HG03135 (cell line): ENCODE results near the gene NUCB1.
"Not testable (repeated sequence)": the region's sequence is repeated elsewhere in the genome, so short reads cannot be mapped to it uniquely, and the experiment has no call there.

Experiments used
- ATAC-seq: cut with Tn5 transposase; IDR thresholded peaks from one replicate; pipeline ENCODE4 v1.9.1; 2021; ENCODE audit warnings: mild to moderate bottlenecking, moderate library complexity; ENCODE audit not compliant: unreplicated experiment

The NUCB1 gene

GRCh38 chr19:48899781-48900476 lies at the start of gene NUCB1:
Gene NUCB1, plus strand, starts transcription at chr19:48900312. Its CDS starts 485 bp downstream, at chr19:48900797.
- ATAC-seq = peak; percentile 81

- no peak for ATAC-seq
Measured at GRCh38 chr19:48852292-48852691, 47.8 kb upstream of the NUCB1 start.

GRCh38 chr19:48853483-48853882 lies 46.6 kb upstream of the NUCB1 start:
- ATAC-seq = no peak

GRCh38 chr19:48854103-48854502 lies 46.0 kb upstream of the NUCB1 start:
- ATAC-seq = no peak

- ATAC-seq = no peak
Measured at GRCh38 chr19:48856921-48857320, 43.2 kb upstream of the NUCB1 start.

- peak; percentile 47 for ATAC-seq
Measured at GRCh38 chr19:48858984-48859710, 41.0 kb upstream of the NUCB1 start.

GRCh38 chr19:48859711-48860572 lies 40.2 kb upstream of the NUCB1 start:
- ATAC-seq = no peak

- ATAC-seq = no peak
Measured at GRCh38 chr19:48861313-48861712, 38.8 kb upstream of the NUCB1 start.

GRCh38 chr19:48862827-48863226 lies 37.3 kb upstream of the NUCB1 start:
- ATAC-seq = no peak

- ATAC-seq = no peak
Measured at GRCh38 chr19:48866692-48867091, 33.4 kb upstream of the NUCB1 start.

- ATAC-seq = no peak
Measured at GRCh38 chr19:48867123-48867745, 32.9 kb upstream of the NUCB1 start.

GRCh38 chr19:48867746-48868113 lies 32.4 kb upstream of the NUCB1 start:
- no peak for ATAC-seq

- ATAC-seq = no peak
Measured at GRCh38 chr19:48868114-48868886, 31.8 kb upstream of the NUCB1 start, which contains the start of gene PLEKHA4. Gene PLEKHA4, minus strand, starts transcription at chr19:48868617. Its CDS starts 997 bp downstream, at chr19:48867620.

GRCh38 chr19:48870048-48870447 lies 30.1 kb upstream of the NUCB1 start:
- ATAC-seq = no peak

- not testable (repeated sequence) for ATAC-seq
Measured at GRCh38 chr19:48871471-48872181, 28.5 kb upstream of the NUCB1 start.

- ATAC-seq = peak; percentile 42
Measured at GRCh38 chr19:48872182-48872883, 27.8 kb upstream of the NUCB1 start, which contains the start of gene PPP1R15A. Gene PPP1R15A, plus strand, starts transcription at chr19:48872421. Its CDS starts 813 bp downstream, at chr19:48873234.

- ATAC-seq = no peak
Measured at GRCh38 chr19:48872884-48873475, 27.1 kb upstream of the NUCB1 start.
